ENCODE measurements around the gene COL18A1. TPM values are rescaled to one million over a fixed set of nuclear protein-coding genes. Genes with fewer than 3 reads are reported as not detected.

Gene COL18A1
- total RNA-seq, 1 donor from 2014 or later, result 9.5 TPM

DNA sequence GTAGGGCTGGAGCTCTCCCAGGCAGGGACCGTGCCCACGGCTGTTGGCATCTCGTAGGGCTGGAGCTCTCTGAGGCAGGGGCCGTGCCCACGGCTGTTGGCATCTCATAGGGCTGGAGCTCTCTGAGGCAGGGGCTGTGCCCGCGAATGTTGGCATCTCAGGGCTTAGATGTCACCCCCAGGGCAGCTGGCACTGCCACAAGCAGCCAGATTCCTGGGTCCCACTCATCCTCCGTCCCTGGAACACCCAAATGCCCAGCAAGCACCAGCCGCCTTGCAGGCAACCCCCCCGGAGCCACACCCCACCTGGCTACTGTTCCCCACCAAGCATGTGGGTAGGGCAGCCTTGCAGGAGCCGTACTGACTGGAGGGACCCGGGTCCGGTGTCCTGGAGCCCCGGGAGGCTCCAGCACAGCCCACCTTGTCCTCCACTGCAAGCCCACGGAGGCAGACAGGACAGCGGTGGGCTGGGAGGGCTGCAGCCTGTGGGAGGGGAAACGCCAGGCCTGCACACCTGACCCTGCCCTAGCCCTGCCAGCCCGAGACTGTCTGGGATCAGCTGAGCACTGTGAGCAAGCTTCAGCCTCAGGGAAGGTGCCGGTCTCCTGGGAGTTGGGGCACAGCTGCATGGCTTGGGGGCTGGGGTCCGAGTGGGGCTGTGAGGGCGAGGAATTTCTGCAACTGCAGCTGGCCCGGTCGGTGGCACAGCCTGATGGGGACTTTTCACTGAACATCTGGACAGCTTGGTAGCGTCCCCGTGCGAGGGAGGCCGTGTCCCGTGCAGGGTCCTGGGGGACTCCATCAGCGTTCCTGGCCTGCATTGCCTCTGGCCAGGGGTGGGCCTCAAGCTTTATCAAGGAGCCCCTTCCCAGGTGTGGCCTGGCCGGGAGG, 53.6 kb downstream of the COL18A1 start:
- Mint-ChIP-seq H3K9me3 (ENCODE audit: unreplicated experiment) (peaks cover 13% of the 10 kb centered on the region), H3K27me3 (ENCODE audit: unreplicated experiment) (peaks cover 9% of the 10 kb centered on the region), H3K4me3 (ENCODE audit: unreplicated experiment) (no peak overlapping the region), H3K27ac (ENCODE audit: unreplicated experiment) (no peak overlapping the region), H3K36me3 (ENCODE audit: unreplicated experiment) (peaks cover 22% of the 10 kb centered on the region), H3K4me1 (ENCODE audit: low read depth, unreplicated experiment) (peaks cover 4% of the 10 kb centered on the region)
- DNase-seq, result peak; percentile 32
- TF ChIP-seq, protein P1, sequence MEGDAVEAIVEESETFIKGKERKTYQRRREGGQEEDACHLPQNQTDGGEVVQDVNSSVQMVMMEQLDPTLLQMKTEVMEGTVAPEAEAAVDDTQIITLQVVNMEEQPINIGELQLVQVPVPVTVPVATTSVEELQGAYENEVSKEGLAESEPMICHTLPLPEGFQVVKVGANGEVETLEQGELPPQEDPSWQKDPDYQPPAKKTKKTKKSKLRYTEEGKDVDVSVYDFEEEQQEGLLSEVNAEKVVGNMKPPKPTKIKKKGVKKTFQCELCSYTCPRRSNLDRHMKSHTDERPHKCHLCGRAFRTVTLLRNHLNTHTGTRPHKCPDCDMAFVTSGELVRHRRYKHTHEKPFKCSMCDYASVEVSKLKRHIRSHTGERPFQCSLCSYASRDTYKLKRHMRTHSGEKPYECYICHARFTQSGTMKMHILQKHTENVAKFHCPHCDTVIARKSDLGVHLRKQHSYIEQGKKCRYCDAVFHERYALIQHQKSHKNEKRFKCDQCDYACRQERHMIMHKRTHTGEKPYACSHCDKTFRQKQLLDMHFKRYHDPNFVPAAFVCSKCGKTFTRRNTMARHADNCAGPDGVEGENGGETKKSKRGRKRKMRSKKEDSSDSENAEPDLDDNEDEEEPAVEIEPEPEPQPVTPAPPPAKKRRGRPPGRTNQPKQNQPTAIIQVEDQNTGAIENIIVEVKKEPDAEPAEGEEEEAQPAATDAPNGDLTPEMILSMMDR (IDR thresholded peaks at IDR 0.05; ENCODE audit: partially characterized antibody, unreplicated experiment), result no peak

DNA sequence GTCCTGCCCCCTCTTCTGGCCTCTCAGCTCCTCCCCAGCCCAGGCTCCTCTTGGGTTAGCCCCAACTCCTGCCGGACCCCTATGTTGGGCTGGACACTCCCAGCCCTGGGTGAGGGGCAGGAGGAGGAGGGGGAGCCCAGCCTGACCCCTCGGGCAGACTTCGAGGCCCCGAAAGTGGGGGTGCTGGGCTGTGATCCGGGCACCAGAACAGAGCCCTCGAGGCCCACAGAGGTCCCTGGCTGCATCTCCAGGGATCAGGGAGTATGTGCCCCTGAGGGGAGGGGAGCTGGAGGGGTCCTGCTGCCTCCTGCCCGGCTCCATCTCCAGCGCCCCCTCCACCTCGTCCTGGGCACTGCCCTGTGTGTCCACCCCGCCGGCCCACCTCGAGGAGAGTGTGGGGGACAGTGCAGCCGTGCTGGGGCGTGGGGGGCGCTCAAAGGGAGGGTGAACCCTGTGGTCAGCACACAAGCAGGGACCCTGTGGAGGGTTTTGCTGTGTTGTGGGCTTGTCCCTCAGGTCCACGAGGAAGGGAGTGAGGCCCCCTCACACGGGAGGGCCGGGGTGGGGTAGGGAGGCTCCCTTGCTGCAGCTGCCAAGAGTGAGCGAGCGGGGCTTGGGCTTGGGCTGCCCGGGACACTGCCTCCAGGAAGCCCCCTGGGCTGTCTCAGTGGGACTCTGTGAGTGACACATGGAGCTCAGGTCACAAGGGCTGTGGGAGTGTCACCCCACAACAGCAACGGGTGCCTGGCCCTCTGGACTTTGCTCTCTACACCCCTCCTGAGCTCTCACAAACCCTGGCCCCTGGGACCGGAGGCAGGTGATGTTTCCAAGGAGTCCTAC, 54.4 kb downstream of the COL18A1 start:
- Mint-ChIP-seq H3K27me3 (ENCODE audit: unreplicated experiment) (peaks cover 6% of the 10 kb centered on the region), H3K9me3 (ENCODE audit: unreplicated experiment) (peaks cover 15% of the 10 kb centered on the region), H3K4me3 (ENCODE audit: unreplicated experiment) (no peak overlapping the region), H3K27ac (ENCODE audit: unreplicated experiment) (no peak overlapping the region), H3K36me3 (ENCODE audit: unreplicated experiment) (peaks cover 22% of the 10 kb centered on the region), H3K4me1 (ENCODE audit: low read depth, unreplicated experiment) (no peaks in the 10 kb centered on the region)
- peak; percentile 12 for DNase-seq
- TF ChIP-seq, protein P1 (IDR thresholded peaks at IDR 0.05; ENCODE audit: partially characterized antibody, unreplicated experiment), result no peak

DNA sequence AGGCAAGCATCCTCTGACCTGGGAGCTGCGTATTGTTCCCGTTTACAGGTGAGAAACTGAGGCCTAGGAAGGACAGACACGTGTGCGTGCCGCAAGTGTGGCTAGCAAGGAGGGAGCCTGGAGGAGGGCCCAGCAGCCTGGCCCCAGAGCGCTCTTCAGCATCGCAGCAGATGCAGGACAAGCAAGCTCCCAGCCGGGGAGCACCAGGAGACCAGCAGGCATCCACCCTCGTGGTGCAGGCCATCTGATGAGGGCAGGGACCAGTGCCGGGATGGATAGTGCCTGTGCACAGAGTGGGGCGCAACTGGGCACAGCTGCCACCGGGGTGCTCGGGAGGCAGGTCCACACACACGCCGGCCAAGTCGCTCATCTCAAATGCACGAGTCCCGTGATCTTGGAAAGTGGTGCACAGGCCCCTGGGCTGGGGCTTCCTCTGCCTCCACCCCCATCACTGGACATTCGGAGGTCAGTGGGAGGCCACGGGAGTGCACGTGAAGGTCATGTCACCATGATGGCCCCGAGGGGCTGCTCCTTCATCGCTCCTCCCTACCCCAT, 55.1 kb downstream of the COL18A1 start:
- Mint-ChIP-seq H3K27ac (ENCODE audit: unreplicated experiment) (no peak overlapping the region), H3K9me3 (ENCODE audit: unreplicated experiment) (peaks cover 15% of the 10 kb centered on the region), H3K36me3 (ENCODE audit: unreplicated experiment) (peaks cover 26% of the 10 kb centered on the region), H3K27me3 (ENCODE audit: unreplicated experiment) (peaks cover 7% of the 10 kb centered on the region), H3K4me3 (ENCODE audit: unreplicated experiment) (no peak overlapping the region), H3K4me1 (ENCODE audit: low read depth, unreplicated experiment) (no peaks in the 10 kb centered on the region)
- DNase-seq, result peak; percentile 9
- TF ChIP-seq, protein P1 (IDR thresholded peaks at IDR 0.05; ENCODE audit: partially characterized antibody, unreplicated experiment), result no peak

DNA sequence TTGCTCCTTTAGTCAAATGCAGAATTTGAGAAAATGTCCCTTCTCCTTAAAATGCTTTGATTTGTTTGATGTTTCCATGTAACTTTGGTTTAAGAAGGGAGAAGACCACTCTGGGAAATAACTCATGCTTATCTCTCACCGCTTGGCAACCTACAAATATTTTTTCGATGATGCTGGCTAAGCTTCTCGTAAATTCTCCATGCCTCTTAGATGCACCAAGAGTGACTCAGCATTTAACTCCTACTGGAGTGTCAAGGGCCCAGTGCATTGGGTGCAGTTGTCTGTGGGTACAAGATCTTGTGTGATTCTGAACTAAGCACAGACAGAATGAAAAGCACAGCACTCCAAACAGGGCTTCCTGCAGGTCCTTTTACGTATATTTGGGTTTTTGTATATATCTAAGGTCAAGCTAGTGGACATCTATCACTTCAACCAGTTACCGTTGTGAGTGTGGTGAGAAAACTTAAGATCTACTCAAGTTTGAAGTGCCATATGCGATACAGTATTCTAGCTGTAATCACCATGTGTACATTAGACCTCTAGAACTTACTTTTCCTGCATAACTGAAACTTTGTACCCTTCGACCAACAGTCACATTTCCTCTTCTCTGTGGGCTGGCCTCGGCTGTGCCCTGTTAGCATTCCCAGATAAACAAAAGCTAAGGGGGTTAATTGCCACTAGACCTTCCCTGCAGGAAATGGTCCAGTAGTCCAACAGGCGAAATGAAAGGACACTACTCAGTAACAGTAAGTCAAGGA, 55.8 kb downstream of the COL18A1 start:
- H3K4me1 Mint-ChIP-seq (ENCODE audit: low read depth, unreplicated experiment), result no peaks in the 10 kb centered on the region
- H3K36me3 Mint-ChIP-seq (ENCODE audit: unreplicated experiment), result peaks cover 26% of the 10 kb centered on the region
- H3K4me3 Mint-ChIP-seq (ENCODE audit: unreplicated experiment), result no peak overlapping the region
- DNase-seq, result no peak
- TF ChIP-seq, protein P1 (IDR thresholded peaks at IDR 0.05; ENCODE audit: partially characterized antibody, unreplicated experiment), result no peak
- H3K9me3 Mint-ChIP-seq (ENCODE audit: unreplicated experiment), result peaks cover 18% of the 10 kb centered on the region
- H3K27me3 Mint-ChIP-seq (ENCODE audit: unreplicated experiment), result peaks cover 7% of the 10 kb centered on the region
- H3K27ac Mint-ChIP-seq (ENCODE audit: unreplicated experiment), result no peak overlapping the region
